GM15510 (cell line): Measurements from ENCODE around the gene EIF4ENIF1.
A peak's percentile ranks its signal among the peaks of the same experiment; 100 is the strongest.

Experiments
- POLR2A ChIP-seq: IDR thresholded peaks from 3 replicates; pipeline ENCODE4 v1.6.1; 2011; ENCODE audit warnings: borderline replicate concordance; ENCODE audit not compliant: insufficient read length; ENCODE audit errors: extremely low read depth

The EIF4ENIF1 gene

GRCh38 chr22:31451709-31452571 is 37.7 kb downstream of the EIF4ENIF1 start:
- TF ChIP-seq POLR2A: no peak

DNA sequence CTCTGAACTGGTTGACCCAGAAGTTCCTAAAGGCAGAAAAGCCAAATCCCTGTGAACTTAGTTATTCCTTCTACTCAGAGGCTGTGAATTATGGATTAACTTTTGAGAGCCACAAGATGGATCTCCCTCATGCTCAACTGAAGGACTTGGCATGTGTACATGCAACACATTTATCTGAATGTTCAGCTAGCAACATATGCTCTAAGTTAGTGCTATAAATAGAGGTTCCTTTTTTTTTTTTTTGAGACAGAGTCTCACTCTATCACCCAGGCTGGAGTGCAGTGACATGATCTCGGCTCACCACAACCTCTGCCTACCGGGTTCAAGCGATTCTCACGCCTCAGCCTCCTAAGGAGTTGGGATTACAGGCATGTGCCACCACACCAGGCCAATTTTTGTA is 40.1 kb downstream of the EIF4ENIF1 start:
- no peak for TF ChIP-seq POLR2A

DNA sequence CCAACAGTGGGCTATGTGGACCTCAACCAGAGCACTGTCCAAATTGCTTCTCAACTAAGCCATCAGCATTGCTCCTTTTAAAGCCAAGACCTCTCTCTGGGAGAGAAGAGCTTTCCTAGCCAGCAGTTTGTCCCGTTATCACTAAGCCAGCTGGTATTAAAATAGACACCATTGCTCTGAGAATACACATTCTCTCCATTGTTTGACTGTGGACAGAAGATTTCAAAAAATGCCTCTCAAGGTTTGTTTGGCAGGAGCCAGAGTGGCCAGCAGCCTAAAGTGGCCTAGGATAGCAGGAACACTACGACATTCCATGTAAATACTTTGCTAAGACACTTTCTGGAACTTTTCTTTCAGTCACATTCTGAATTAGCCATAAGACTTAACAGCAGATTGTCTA is 41.3 kb downstream of the EIF4ENIF1 start:
- TF ChIP-seq POLR2A: no peak

GRCh38 chr22:31447337-31447736 is 42.3 kb downstream of the EIF4ENIF1 start:
- TF ChIP-seq POLR2A: no peak

GRCh38 chr22:31446767-31447166 is 42.9 kb downstream of the EIF4ENIF1 start:
- no peak for TF ChIP-seq POLR2A

DNA sequence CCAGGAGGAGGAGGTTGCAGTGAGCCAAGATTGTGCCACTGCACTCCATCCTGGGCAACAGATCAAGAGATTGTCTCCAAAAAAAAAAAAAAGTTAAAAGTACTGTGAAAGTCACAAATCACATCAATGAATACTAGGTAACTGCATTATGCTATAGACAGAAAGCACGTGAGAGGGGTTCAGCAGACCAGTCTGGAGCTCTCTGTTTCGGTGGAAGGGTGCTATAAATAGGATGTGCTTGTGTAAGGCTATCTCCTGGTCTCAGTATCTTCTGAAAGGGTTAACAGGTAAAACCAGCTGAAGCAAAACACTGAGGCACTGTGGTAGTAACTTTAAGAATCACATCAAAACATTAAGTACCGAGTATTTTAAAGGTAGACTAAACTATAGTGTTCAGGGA is 43.4 kb downstream of the EIF4ENIF1 start:
- no peak for TF ChIP-seq POLR2A

GRCh38 chr22:31445642-31446041 is 44.0 kb downstream of the EIF4ENIF1 start:
- no peak for TF ChIP-seq POLR2A

DNA sequence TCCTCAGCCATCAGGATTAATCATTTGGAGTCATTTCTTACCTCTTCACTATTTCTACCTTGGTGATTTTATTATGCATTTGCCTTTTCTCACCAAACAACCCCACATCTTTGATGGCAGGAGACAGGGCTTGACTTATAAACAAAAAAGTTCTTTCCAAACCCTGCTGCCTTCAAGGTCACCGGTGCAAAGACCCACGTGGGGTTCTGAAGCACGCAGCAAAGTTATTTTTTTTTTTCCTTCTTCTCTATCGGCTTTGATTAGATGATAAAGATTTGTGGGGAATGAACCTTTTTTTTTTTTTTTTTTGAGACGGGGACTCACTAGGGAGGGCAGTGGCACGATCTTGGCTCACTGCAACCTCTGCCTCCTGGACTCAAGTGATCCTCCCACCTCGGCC is 46.1 kb downstream of the EIF4ENIF1 start:
- no peak for TF ChIP-seq POLR2A

- TF ChIP-seq POLR2A: no peak
Observed at GRCh38 chr22:31442768-31443489, 46.7 kb downstream of the EIF4ENIF1 start.

DNA sequence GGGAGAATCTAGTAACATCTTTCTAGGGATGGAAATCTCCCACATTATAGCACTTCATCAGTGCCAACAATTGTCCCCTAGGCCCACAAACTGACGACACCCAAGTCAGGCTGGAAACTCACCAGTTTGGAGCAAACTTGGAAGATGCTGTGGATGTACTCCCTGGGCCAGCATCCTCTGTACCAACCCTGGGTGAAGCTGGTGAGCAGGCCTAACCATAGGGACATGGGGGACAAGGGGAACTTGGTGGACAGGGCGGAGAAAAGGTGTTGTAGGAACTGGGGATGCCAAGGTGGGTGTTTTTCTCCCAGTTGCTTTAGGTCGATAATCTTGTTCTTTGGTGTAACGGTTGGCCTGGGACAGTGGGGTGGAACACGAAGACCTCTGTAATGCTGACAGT is 48.0 kb downstream of the EIF4ENIF1 start:
- no peak for TF ChIP-seq POLR2A

DNA sequence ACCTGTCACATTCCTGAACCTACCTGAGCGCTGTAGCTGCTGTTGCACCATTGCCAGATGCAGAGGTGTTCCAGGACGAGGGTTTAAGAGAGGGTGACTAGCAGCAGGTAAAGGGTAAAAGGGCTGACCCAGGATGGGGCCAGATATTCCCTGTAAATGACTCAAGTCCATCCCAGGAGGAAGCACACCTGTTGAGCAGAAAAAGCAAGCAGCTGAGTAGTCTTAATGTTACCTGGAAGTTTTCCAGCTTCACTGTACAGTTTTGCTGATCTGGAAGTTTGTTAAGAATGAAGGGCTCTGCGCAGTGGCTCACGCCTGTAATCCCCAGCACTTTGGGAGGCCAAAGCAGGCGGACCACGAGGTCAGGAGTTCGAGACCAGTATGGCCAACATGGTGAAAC is 49.0 kb downstream of the EIF4ENIF1 start:
- TF ChIP-seq POLR2A: no peak

DNA sequence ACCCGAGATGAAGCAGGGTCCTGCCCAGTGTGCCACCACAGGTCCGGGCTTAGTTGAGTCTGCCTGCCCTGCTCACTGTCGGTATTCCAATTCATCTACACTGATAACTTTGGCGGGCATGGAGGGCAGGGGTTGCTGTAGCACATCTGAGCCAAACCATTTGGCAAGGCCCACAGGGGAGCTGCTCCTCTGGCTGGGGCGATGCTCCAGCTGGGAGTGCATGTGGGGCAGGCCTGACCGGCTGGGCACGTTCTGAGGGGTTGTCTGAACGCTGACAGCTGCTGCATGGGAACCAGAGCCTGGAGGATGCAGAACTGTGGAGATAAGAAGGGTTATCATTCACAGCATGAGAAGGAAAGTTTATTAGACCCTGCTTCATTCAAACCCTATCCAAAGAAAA is 49.8 kb downstream of the EIF4ENIF1 start:
- TF ChIP-seq POLR2A: no peak

DNA sequence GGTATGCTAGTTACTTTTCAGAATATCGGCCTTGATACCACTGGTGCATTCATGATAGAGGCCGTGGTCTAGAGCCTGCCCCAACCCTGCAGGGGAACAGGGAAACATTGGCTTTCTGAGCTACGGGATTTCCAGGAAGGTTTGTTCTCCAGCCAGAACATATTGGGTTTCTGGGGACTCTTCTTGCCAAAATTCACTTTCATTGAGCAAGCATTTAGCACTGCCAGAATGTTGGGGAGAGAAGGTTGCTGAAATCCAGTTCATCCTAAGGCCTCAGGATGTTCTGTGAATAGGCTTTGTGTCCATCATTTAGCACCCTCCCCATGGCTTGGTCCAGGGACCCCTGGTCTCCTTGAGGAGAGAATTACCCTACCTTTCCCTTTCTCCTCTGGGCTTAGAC is 53.5 kb downstream of the EIF4ENIF1 start:
- peak; percentile 12 for TF ChIP-seq POLR2A

DNA sequence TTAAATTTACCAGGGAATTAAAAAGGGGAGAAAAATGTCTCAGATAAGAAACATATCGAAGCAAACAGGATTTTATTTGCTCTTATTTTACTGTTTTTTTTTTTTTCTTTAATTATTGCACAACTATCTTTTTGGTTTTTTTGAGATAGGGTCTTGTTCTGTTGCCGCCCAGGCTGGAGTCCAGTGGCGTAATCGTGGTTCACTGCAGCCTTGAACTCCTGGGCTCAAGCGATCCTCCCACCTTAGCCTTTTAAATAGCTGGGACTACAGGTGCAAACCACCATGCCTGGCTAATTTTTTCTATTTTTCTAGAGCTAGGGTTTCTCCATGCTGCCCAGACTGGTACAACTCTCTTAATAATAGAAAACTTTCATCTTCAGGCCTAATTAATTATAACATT is 57.7 kb downstream of the EIF4ENIF1 start:
- no peak for TF ChIP-seq POLR2A

DNA sequence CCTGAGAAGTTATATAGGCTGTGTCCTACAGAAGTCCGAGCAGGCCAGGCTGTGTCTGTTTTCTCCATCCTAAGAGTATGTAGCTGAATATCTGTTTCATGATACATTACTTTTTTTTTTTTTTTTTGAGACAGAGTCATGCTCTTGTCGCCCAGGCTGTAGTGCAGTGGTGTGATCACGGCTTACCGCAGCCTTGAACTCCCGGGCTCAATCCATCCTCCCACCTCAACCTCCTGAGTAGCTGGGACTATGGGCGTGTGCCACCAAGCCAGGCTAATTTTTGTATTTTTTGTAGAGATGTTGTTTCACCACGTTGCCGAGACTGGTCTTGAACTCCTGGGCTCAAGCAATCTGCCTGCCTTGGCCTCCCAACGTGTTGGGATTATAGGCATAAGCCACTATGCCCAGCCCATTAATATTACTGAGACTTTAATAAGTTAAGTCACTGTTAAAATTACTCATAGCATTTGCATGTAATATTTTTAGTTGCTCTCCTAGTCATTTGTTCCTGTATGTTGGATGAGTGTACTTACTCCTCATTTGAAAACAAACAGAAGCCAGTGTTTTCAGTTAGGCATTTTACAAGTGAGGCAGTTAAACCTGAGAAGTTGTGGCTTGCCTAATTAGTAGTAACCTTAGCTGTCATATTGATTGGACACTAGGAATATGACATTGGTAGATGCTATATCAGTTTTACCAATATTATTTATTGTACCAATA is 64.2 kb downstream of the EIF4ENIF1 start:
- TF ChIP-seq POLR2A: no peak
